HepG2 (cell line): ENCODE measurements around the gene EPB41L2. TPM values are rescaled to one million over a fixed set of nuclear protein-coding genes. Genes with fewer than 3 reads are reported as not detected.

Experiments used
- FOXP1 ChIP-seq, 2 experiments: fragments of 450-650 bp in 1 of 2; IDR thresholded peaks; 2 replicates each; pipeline ENCODE4 v1.6.1; 2017 to 2018; ENCODE audit warnings: antibody characterized with exemption in 1 of 2
- HNF1B ChIP-seq: sonication (generic); formaldehyde crosslinking; IDR thresholded peaks from 2 replicates; pipeline ENCODE4 v1.5.1; 2020; ENCODE audit warnings: mild to moderate bottlenecking, moderate library complexity, missing genetic modification reagents
- JUNB ChIP-seq: sonication (generic); formaldehyde crosslinking; IDR thresholded peaks from 2 replicates; pipeline ENCODE4 v1.8.0; 2022; ENCODE audit warnings: missing genetic modification reagents, mild to moderate bottlenecking, borderline replicate concordance
- KDM5B ChIP-seq: sonication (generic); formaldehyde crosslinking; IDR thresholded peaks from 2 replicates; pipeline ENCODE4 v1.4.0; 2020; ENCODE audit warnings: missing genetic modification reagents, mild to moderate bottlenecking, borderline replicate concordance
- KLF12 ChIP-seq: sonication (generic); formaldehyde crosslinking; IDR thresholded peaks from 2 replicates; pipeline ENCODE4 v1.4.0; 2020; ENCODE audit warnings: missing genetic modification reagents, borderline replicate concordance
- NCOA5 ChIP-seq: sonication (generic); formaldehyde crosslinking; IDR thresholded peaks from 2 replicates; pipeline ENCODE4 v1.4.0; 2020; ENCODE audit warnings: missing genetic modification reagents
- NRL ChIP-seq: sonication (generic); formaldehyde crosslinking; IDR thresholded peaks from 2 replicates; pipeline ENCODE4 v1.5.0; 2020; ENCODE audit warnings: missing genetic modification reagents, mild to moderate bottlenecking, moderate library complexity, borderline replicate concordance
- POGZ ChIP-seq: sonication (generic); formaldehyde crosslinking; IDR thresholded peaks from 2 replicates; pipeline ENCODE4 v1.4.0; 2020; ENCODE audit warnings: mild to moderate bottlenecking, missing genetic modification reagents
- PTBP1 ChIP-seq: fragments of 200-400 bp; formaldehyde crosslinking; IDR thresholded peaks from 2 replicates; pipeline ENCODE4 v1.6.1; 2018; ENCODE audit warnings: low read length, low read depth; ENCODE audit not compliant: poor library complexity, severe bottlenecking
- SMYD3 ChIP-seq: sonication (generic); formaldehyde crosslinking; IDR thresholded peaks from 2 replicates; pipeline ENCODE4 v1.8.1; 2023; ENCODE audit warnings: mild to moderate bottlenecking, missing genetic modification reagents
- SRSF4 ChIP-seq: fragments of 200-400 bp; formaldehyde crosslinking; IDR thresholded peaks from one replicate; pipeline ENCODE4 v1.6.1; 2018; ENCODE audit warnings: mild to moderate bottlenecking, low read depth, low read length, moderate library complexity; ENCODE audit not compliant: poor library complexity, severe bottlenecking
- TCF7 ChIP-seq: sonication (generic); IDR thresholded peaks from 2 replicates; pipeline ENCODE4 v1.6.1; 2016; ENCODE audit warnings: antibody characterized with exemption, low read depth
- ZBTB14 ChIP-seq: sonication (generic); formaldehyde crosslinking; IDR thresholded peaks from 2 replicates; pipeline ENCODE4 v1.4.0; 2020; ENCODE audit warnings: missing genetic modification reagents
- ZBTB2 ChIP-seq: sonication (generic); formaldehyde crosslinking; IDR thresholded peaks from 2 replicates; pipeline ENCODE4 v1.8.0; 2022; ENCODE audit warnings: low read depth, missing genetic modification reagents
- ZNF10 ChIP-seq: sonication (generic); formaldehyde crosslinking; IDR thresholded peaks from 2 replicates; pipeline ENCODE4 v1.4.0; 2020; ENCODE audit warnings: mild to moderate bottlenecking, low read depth, missing genetic modification reagents, borderline replicate concordance
- ZNF414 ChIP-seq: sonication (generic); formaldehyde crosslinking; IDR thresholded peaks from 2 replicates; pipeline ENCODE4 v1.5.0; 2020; ENCODE audit warnings: missing genetic modification reagents
- ZNF569 ChIP-seq: sonication (generic); formaldehyde crosslinking; IDR thresholded peaks from 2 replicates; pipeline ENCODE4 v1.5.0; 2020; ENCODE audit warnings: mild to moderate bottlenecking, missing genetic modification reagents, moderate library complexity, borderline replicate concordance
- ZSCAN5A ChIP-seq: sonication (generic); formaldehyde crosslinking; IDR thresholded peaks from 2 replicates; pipeline ENCODE4 v1.8.0; 2022; ENCODE audit warnings: mild to moderate bottlenecking, missing genetic modification reagents, borderline replicate concordance
- polyA plus RNA-seq, 8 experiments: library from polyadenylated mRNA; depleted of rRNA in 3 of 8; stranded (reverse) in 7 of 8; unstranded in 1 of 8; fragments of >200 nt; fragmentation: Illumina TruSeq in 4 of 8; extraction: Trizol in 4 of 8; gene quantifications; 2 replicates each; pipeline versions ENCODE4 v1.2.1 to v1.2.3, GENCODE V29; 2011 to 2016; ENCODE audit warnings: low read depth in 4 of 8, missing spikeins in 1 of 8, mixed read lengths in 1 of 8; ENCODE audit not compliant: insufficient read depth in 1 of 8
- total RNA-seq, 5 experiments: library from RNA; depleted of rRNA; stranded (reverse); fragments of >200 nt; fragmentation: Illumina TruSeq; extraction: Trizol; gene quantifications; 2 replicates each; pipeline ENCODE4 v1.2.3, GENCODE V29; 2016; ENCODE audit warnings: low read depth in 1 of 5

The EPB41L2 gene
- total and polyA plus RNA-seq, 2 of the 13 experiments (the other 11 are each of a cell fraction or from before 2014, with no cell fraction given), result 41.7 to 56.4 TPM

GRCh38 chr6:130827247-130828149 is 235.5 kb downstream of the EPB41L2 start, which contains the start of gene SMLR1 (continued):
- TF ChIP-seq SRSF4 (no peak), KLF12 (CRISPR knock-in tag) (no peak), SMYD3 (CRISPR knock-in tag) (no peak; the same call in 1 of the 2 replicates), NRL (no peak), JUNB (no peak), KDM5B (CRISPR knock-in tag) (peak; percentile 73; the same call in 1 of the 2 replicates), TCF7 (peak; percentile 39; the same call in 1 of the 2 replicates), HNF1B (CRISPR knock-in tag) (peak; percentile 57), ZNF10 (CRISPR knock-in tag) (no peak), FOXP1 (IDR thresholded peaks at IDR 0.05) (no peak), FOXP1 (CRISPR knock-in tag; IDR thresholded peaks at IDR 0.05) (peak; percentile 73), POGZ (CRISPR knock-in tag) (peak; percentile 46; the same call in 1 of the 2 replicates), NCOA5 (CRISPR knock-in tag) (no peak), ZBTB2 (CRISPR knock-in tag) (0 out of 2 replicates have a peak, but pooled peaks have one; percentile 34), ZNF569 (CRISPR knock-in tag) (0 out of 2 replicates have a peak, but pooled peaks have one; percentile 8), ZSCAN5A (CRISPR knock-in tag) (0 out of 2 replicates have a peak, but pooled peaks have one; percentile 42), PTBP1 (no peak), ZBTB14 (CRISPR knock-in tag) (no peak), ZNF414 (CRISPR knock-in tag) (no peak)
